Ramos (cell line): ENCODE results near the gene DRD3.

ENCODE experiments used
- in situ Hi-C: fragments of 300-500 bp; cut with MboI; formaldehyde crosslinking; loops from one replicate; pipeline ENCODE4 v1.14.3; 2022; ENCODE audit warnings: low sequenced_read_pairs; ENCODE audit not compliant: unreplicated experiment

Gene DRD3

DNA sequence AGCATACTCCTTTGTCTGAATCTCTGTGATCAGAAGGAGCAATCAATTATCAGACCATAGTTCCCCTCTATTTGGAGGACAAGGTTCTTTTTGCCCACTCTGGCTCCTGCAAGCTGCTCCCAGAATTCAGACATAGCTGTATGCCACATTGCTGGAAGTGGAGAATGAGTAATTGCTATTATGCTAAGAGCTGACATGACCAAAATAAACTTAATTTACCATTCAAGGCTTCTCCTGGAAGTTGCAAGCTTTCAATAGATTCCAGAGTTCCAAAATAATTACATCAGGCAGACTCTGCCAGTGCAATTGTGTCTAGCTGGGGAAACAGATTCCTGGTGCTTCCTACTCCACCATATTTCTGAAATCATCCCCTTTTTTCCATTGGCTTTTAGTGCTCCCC is 7.6 kb upstream of the DRD3 start:
- in situ Hi-C loops: no loop called here

GRCh38 chr3:114179575-114179974 is 723 bp upstream of the DRD3 start:
- in situ Hi-C loops: no loop called here

- in situ Hi-C loops: no loop called here
These were observed 2.0 kb downstream of the DRD3 start for GRCh38 chr3:114176890-114177289.

- in situ Hi-C loops: no loop called here
These were observed 2.4 kb downstream of the DRD3 start for GRCh38 chr3:114176487-114176886.

DNA sequence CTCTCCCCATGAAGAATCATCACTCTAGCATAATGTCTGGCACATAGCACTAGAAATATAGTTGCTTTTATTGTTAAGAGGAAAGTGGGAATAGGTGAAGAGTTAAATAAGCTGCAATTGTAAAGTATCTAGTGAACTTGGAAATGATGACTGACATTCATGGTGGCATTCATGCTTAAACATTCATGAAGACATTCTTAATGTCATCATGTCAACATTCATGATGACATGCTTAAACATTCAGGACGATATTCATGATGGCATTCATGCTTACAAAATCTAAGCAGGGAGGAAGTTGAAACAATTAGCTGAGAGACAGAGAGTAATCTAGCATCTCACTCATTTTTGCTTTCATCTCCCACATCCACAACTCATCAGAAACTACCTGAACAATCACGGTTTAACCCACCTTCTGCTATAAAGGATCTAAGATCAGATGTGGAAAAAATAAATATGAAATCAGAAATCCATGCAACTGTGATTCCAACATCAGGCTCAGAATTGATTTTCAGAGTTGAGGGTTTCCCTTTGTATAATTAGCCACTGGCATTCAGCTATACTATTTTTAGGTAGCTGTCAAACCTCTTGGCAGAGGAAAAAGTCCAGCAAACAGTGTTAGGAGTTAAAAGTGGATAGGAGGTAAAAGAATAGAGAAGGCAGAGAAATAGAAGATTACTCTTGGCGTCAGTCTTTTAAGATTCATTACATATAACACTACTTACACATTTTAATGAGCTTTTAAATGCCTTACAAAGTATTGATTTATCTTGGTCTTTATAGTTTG is 3.5 kb downstream of the DRD3 start:
- in situ Hi-C loops: no loop called here

DNA sequence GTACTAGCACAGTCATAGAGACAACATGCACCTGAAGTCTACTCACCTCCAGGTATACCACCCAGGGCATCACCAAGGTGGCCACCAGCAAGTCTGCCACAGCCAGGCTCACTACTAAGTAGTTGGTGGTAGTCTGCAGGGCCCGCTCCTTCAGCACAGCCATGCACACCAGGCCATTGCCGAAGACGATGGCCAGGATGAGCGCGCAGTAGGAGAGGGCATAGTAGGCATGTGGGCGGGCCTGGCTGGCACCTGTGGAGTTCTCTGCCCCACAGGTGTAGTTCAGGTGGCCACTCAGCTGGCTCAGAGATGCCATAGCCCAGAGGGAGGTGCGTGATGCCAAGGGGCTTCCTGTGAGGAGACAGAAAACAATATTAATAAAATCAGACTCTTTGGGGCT is 7.2 kb downstream of the DRD3 start:
- in situ Hi-C loops: no loop called here

DNA sequence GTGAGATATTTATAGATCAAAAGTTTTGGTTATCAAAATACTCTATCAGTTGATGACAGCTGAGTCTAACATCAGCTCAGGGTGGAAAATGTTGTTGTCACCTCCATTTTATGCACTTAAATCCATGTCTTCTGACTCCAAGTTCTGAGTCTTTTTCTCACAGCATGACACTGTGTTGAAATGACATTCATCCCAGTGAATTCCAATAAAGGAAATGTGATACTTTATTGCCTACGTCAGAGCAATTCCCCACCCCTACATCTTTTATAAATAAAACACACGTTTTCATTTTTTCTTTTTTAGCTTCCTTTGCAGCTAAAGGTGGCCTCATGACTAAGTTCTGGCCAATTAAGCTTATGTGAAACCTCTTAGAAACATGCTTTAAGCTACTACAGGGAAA is 10.7 kb downstream of the DRD3 start:
- in situ Hi-C loops: no loop called here

- in situ Hi-C loops: no loop called here
These were observed 21.5 kb downstream of the DRD3 start for GRCh38 chr3:114157321-114157720.

DNA sequence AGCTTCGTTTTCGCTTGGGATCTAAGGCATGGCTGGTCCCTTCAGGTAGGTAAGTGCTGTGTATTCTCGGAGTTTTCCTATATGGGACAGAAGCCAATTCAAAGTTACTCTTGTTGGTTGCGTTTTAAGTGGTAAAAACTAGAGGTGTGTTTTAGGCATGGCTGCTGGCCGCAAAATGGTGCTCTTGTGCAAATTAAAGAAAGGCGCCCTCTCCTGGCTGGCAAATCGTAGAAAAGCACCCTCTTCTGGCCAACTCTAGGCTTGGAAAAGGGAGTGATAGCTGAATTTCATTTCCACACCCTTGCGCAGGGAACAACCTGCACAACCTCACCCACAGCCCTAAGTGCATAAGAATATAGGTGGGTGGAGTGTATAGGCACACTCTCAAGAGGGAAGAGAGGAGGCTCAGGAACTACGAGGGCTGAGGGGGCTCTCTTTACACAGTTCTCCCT is 23.5 kb downstream of the DRD3 start:
- in situ Hi-C loops: no loop called here

DNA sequence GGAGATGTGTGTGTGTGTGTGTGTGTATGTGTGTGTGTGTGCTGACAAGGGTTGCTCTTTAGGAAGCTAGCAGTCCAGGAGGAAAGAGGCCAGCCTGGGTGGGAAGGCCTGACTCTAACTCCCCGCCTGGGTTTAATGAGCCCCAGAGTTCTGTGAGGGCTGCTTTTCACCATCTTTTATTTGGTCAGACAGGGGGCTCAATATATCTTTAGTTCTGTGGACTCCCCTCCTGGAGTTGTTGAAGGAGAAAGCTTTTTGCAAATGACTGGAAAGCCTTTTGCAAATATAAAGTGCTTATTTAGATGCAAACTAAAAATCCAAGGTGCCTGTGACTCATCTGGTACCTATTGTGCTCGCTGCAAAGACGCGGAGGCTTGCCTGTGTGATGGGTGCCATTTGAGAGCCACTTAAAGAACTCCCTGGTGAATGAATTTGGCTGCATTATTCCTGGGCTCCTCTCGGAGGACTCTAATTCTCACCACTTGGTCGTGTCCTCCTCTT is 24.5 kb downstream of the DRD3 start:
- in situ Hi-C loops: no loop called here

GRCh38 chr3:114152519-114153151 is 26.2 kb downstream of the DRD3 start:
- in situ Hi-C loops: no loop called here

DNA sequence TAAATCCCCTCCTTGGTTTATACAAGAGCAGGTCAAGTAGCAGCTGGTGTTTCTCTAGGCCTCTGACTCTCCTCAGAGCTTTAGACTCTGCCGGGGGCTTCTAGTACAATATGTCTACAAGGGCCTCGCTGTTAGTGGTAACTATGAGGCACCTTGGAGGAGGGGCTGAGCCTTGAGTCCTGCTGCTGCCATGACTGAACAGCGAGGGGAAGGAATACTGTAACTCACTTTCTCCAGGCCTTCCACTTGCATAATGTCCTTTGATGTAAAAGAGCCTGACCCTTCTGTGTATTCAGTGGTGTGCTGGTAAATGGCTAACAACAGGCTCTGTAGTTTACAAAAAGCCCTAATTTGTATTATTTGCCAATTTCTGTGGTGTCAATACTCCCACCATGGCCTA is 27.8 kb downstream of the DRD3 start:
- in situ Hi-C loops: no loop called here

- in situ Hi-C loops: no loop called here
These were observed 31.6 kb downstream of the DRD3 start for GRCh38 chr3:114147251-114147650.

GRCh38 chr3:114144909-114145688 is 33.8 kb downstream of the DRD3 start:
- in situ Hi-C loops: no loop called here

DNA sequence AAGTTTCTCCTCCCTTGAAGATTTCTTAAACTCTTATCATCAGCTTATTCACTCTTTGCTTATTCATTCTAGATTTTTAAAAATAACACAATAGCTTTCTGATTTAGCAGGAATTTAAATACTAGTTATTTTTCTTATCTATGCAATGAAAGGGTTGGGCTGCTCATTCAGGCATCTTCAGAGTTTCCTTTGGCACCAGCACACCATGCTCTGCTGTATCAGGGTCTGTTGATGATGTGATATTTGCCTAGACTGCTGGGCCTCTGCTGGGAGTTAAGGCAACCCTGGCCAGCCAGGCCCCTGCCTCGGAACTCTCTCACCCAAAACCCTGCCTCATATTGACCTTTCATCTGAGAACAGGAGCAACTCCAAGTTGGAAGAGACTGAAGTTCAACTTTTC is 35.0 kb downstream of the DRD3 start:
- in situ Hi-C loops: no loop called here

DNA sequence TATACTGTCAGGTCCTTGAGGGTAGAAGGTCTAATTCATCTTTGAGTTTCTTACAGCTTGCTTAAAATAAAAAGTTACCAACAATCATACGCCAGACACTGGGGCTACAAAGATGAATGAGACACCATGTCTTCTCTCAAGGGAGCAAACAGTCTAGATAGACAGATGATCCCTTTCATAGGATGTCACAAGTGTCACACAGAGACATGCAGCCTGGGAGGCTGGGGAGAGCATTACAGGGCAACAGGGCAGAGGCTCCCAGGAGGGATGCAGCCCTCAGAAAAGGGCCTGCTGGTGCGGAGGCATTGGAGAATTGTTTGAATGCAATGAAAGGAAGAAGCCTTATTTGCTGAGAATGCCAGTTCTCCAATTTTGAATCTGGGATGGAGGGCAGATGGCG is 39.0 kb downstream of the DRD3 start:
- in situ Hi-C loops: no loop called here

- in situ Hi-C loops: no loop called here
These were observed 44.9 kb downstream of the DRD3 start for GRCh38 chr3:114133947-114134346.

- in situ Hi-C loops: no loop called here
These were observed 46.4 kb downstream of the DRD3 start for GRCh38 chr3:114132500-114132899.

DNA sequence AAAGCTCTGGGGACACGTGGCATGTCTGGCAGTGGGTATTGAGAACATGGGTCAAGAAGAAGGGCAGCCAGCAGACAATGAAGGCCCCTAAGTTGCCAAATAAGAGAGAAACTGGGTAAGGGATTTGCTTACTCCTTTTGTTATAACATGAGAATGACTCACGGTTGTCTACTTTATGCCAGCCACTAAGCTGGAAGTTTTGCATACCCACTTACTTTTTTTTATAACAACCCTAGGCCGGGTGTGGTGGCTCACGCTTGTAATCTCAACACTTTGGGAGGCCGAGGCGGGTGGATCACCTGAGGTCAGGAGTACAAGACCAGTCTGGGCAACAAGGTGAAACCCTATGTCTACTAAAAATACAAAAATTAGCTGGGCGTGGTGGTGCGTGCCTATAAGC is 50.0 kb downstream of the DRD3 start:
- in situ Hi-C loops: no loop called here

- in situ Hi-C loops: no loop called here
These were observed 50.6 kb downstream of the DRD3 start for GRCh38 chr3:114128231-114128630.

DNA sequence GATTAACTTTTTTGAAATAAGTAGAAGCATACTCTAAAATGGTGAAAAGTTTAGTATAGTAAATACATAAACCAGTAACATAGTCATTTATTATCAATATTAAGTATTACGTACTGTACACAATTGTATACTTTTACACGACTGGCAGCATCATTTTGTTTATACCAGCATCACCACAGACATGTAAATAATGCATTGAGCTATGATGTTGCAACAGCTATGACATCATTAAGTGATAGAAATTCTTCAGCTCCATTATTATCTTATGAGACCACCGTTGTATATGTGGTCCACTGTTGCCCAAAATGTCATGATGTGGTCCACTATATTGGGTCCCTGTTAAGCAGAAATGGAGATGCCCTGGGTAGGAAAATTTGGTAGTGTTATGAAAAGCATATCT is 51.3 kb downstream of the DRD3 start:
- in situ Hi-C loops: no loop called here
